NB4 (cell line): Measurements from ENCODE around the gene ZNF446.
A peak's percentile ranks its signal among the peaks of the same experiment; 100 is the strongest.

Source experiments
- DNase-seq: peaks from one replicate; pipeline ENCODE4 v3.0.0; 2010; ENCODE audit warnings: low read depth
- H3K4me3 ChIP-seq: one replicate; pipeline ENCODE4 v1.5.1; 2011; ENCODE audit warnings: mild to moderate bottlenecking, low read depth, low read length, moderate library complexity
- CTCF ChIP-seq: IDR thresholded peaks from one replicate; pipeline ENCODE4 v1.5.1; 2012; ENCODE audit warnings: low read depth, low read length
- MAX ChIP-seq: IDR thresholded peaks from 2 replicates; pipeline ENCODE4 v1.6.1; 2011; ENCODE audit warnings: low read depth, low read length
- MYC ChIP-seq: IDR thresholded peaks from 2 replicates; pipeline ENCODE4 v1.6.1; 2011; ENCODE audit warnings: low read depth, low read length
- POLR2A ChIP-seq: IDR thresholded peaks from 2 replicates; pipeline ENCODE4 v1.6.1; 2011; ENCODE audit warnings: mild to moderate bottlenecking; ENCODE audit not compliant: insufficient read length; ENCODE audit errors: extremely low read depth

Gene ZNF446

GRCh38 chr19:58491393-58491792, 15.2 kb downstream of the ZNF446 start:
- no peak for DNase-seq
- H3K4me3 ChIP-seq = no peak overlapping the region
- TF ChIP-seq POLR2A = no peak
- TF ChIP-seq MAX = no peak
- TF ChIP-seq MYC = no peak
- no peak for TF ChIP-seq CTCF

- DNase-seq = no peak
- H3K4me3 ChIP-seq = no peak overlapping the region
- TF ChIP-seq MAX (no peak), POLR2A (no peak), CTCF (no peak), MYC (no peak)
Measured at GRCh38 chr19:58492265-58492664, 16.1 kb downstream of the ZNF446 start.

GRCh38 chr19:58497634-58498170, 21.6 kb downstream of the ZNF446 start:
- no peak for DNase-seq
- peak overlapping the region; percentile 79 for H3K4me3 ChIP-seq
- TF ChIP-seq MAX = no peak
- TF ChIP-seq CTCF = no peak
- no peak for TF ChIP-seq MYC

- peak overlapping the region; percentile 79 for H3K4me3 ChIP-seq
- DNase-seq = no peak
Measured at GRCh38 chr19:58498316-58499020, 22.3 kb downstream of the ZNF446 start.

More at GRCh38 chr19:58498316-58499020, 22.3 kb downstream of the ZNF446 start:
- no peak for TF ChIP-seq POLR2A
- TF ChIP-seq MAX = no peak
- no peak for TF ChIP-seq MYC
- TF ChIP-seq CTCF = no peak
